Measurements from ENCODE around the gene TAS2R30.
"Not testable (repeated sequence)": the region's sequence is repeated elsewhere in the genome, so short reads cannot be mapped to it uniquely, and the experiment has no call there.

Gene TAS2R30

DNA sequence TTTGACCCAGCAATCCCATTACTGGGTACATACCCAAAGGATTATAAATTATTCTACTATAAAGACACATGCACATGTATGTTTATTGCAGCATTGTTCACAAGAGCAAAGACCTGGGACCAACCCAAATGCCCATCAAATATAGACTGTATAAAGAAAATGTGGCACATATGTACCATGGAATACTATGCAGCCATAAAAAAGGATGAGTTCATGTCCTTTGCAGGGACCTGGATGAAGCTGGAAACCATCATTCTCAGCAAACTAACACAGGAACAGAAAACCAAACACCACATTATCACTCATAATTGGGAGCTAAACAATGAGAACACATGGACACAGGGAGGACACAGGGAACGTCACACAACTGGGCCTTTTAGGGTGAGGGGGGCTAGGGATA lies 20.3 kb downstream of the TAS2R30 start:
- DNase-seq = not testable (repeated sequence)

DNA sequence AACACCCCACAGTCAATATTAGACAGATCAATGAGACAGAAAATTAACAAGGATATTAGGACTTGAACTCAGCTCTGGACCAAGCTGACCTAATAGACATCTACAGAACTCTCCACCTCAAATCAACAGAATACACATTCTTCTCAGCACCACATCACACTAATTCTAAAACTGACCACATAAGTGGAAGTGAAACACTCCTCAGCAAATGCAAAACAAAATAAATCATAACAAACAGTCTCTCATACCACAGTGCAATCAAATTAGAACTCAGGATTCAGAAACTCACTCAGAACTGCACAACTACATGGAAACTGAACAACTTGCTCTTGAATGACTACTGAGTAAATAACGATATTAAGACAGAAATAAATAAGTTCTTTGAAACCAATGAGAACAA lies 23.2 kb downstream of the TAS2R30 start:
- not testable (repeated sequence) for DNase-seq

DNA sequence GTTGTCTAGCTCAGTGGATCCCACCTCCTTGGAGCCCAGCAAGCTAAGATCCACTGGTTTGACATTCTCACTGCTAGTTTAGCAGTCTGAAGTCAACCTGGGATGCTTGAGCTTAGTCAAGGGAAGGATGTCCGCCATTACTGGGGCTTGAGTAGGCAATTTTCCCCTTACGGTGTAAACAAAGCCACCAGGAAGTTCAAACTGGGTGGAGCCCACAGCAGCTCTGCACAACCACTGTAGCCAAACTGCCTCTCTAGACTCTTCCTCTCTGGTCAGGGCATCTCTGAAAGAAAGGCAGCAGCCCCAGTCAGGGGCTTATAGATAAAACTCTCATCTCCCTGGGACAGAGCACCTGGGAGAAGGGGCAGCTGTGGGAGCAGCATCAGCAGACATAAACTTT lies 25.6 kb downstream of the TAS2R30 start:
- no peak for DNase-seq

DNA sequence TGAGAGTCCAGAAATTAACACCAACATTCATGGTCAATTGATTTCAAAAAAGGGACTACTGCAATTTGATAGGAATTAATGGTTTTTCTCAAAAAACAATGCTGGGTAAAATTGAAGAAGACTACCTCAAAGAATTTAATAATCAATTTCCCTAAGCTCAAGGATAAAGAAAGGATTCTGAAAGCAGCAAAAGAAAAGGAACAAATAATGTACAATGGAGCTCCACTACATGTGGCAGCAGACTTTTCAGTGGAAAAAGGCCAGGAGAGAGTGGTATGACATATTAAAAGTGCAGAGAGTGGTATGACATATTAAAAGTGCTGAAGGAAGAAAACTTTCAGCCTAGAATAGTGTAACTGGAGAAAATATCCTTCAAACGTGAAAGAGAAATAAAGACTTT lies 26.7 kb downstream of the TAS2R30 start:
- DNase-seq = no peak

DNA sequence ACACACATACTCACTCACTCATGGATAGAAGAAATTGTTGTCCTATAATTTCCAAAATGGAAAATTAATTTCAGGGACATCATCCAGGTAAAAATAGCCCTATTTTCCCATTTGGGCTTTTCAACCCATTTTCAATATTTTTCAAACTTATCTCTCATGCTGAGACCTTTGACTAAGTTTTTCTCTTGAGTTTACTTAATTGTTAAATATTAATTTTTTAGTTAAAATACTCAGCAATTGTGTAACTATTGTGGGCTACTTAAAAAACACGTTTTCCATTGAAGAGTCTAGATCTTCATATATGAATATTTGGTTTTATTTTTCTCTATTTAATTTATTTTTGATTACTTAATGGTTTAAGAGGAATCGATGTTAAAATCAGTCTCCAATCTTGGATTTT lies 28.2 kb downstream of the TAS2R30 start:
- no peak for DNase-seq

DNA sequence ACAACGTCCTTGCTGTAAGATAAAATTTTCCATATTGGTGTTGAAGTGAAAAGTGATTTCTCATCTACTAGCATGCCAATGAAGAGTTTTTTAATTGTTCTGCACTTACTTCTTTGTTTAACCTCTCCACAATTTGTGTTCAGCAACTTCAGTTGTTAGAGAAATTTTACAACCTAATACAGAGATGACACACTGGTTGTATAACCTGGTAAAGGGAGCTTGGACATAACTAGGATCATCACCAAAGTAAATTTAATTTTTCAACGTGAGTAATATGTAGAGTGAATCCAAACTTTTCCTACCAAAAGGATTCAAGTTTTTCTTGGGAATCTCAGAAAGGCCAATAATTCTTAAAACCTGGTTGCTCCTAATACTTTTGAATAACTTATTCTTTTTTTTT lies 28.9 kb downstream of the TAS2R30 start:
- no peak for DNase-seq

DNA sequence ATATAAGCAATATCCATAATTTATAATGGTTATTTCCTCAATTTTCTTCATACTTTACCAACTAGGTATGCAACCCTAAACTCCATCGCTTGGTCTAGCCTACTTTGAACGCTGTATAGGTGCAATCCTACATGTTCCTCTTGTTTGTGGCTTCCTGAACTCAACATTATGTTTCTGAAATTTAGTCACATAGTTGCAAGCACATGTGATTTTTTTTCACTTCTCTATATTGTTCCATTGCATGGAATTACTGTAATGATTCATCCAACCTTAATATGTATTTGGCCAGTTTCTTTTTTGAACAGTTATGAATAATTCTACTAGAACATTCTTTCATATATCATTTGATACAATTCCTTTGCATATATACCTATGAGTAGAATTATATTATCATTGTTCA lies 39.5 kb downstream of the TAS2R30 start:
- DNase-seq = not testable (repeated sequence)

DNA sequence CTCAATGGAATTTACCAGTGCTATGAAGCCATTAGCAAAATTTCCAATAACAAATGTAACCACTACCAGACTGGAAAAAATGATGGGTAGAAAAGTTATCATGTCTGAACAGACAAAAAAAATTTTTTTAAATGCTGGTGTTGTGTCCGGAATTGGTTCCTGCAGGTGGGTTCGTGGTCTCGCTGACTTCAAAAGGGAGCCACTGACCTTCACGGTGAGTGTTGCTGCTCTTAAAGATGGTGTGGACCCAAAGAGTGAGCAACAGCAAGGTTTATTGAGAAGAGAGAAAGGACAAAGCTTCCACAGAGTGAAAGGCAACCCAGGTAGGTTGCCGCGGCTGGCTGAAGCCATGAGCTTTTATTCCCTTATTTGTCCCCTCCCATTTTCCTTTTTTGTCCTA lies 42.3 kb downstream of the TAS2R30 start, which contains the start of gene TAS2R43:
Gene TAS2R43, minus strand, starts transcription at position 186 of the 400 bp plus-strand sequence. Its CDS starts 84 bp downstream, at position 102.
- DNase-seq = no peak

DNA sequence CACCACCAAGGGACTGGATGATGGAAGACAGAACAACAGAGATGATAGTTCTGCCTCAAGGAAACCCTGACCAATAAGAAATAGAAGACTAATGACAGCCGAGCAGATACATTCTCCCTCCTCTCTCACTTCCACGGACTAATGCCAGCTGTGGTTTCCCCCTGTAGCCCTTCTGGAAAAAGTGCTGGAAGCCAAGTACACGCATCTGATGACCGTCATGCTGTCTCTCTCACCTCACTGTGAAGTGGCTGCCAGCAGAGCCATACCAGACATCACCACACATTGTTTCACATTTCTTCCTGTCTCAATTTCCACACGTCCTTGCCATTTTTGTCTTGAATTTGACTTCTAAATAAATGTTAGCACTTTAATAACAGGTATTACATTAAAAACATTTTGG lies 45.2 kb downstream of the TAS2R30 start:
- no peak for DNase-seq

DNA sequence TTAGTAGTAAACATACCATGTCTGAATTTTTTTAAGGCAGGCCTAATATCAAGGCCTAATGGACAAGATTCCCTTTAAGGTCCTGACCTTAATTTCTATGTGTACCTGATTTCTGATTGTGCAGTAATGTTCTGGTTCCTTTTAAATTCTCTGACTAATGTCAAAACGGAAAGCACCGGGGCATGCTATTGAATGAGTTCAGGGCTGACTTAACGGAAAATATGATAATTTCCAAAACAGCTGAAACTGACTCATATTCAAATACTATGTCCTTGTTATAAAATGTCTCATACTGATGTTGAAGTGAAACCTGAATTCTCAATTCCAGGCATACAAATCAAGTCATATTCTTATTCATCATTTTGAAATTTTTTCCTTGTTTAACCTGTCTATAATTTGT lies 49.0 kb downstream of the TAS2R30 start:
- DNase-seq = no peak

Data from central memory CD4-positive, alpha-beta T cell (primary cell).